COLO668 (cell line): ENCODE data around the gene WNT3A.
A peak's percentile ranks its signal among the peaks of the same experiment; 100 is the strongest.

Experiments
- DNase-seq: peaks from one replicate; lab custom pipeline; 2025; ENCODE audit not compliant: unreplicated experiment; lab: John Stamatoyannopoulos, UW

WNT3A gene

GRCh38 chr1:228066416-228066815 is 59.6 kb downstream of the WNT3A start:
- DNase-seq = no peak

GRCh38 chr1:228066891-228067654 is 60.3 kb downstream of the WNT3A start:
- no peak for DNase-seq

- DNase-seq = no peak
These were observed 61.6 kb downstream of the WNT3A start for GRCh38 chr1:228068359-228068758.

GRCh38 chr1:228070173-228070572 is 63.4 kb downstream of the WNT3A start:
- DNase-seq = no peak

- DNase-seq = no peak
These were observed 64.1 kb downstream of the WNT3A start for GRCh38 chr1:228070851-228071250.

GRCh38 chr1:228071839-228072657 is 65.2 kb downstream of the WNT3A start:
- DNase-seq = no peak

GRCh38 chr1:228072658-228073043 is 65.9 kb downstream of the WNT3A start:
- no peak for DNase-seq

- no peak for DNase-seq
These were observed 66.5 kb downstream of the WNT3A start for GRCh38 chr1:228073061-228073856.

GRCh38 chr1:228073857-228074545 is 67.2 kb downstream of the WNT3A start:
- peak; percentile 29 for DNase-seq

GRCh38 chr1:228074954-228075730 is 68.3 kb downstream of the WNT3A start:
- no peak for DNase-seq

- no peak for DNase-seq
These were observed 69.0 kb downstream of the WNT3A start for GRCh38 chr1:228075801-228076271.

GRCh38 chr1:228076796-228077430 is 70.1 kb downstream of the WNT3A start:
- no peak for DNase-seq

GRCh38 chr1:228077565-228078330 is 71.0 kb downstream of the WNT3A start:
- DNase-seq = no peak

GRCh38 chr1:228079013-228079412 is 72.2 kb downstream of the WNT3A start:
- DNase-seq = no peak

- DNase-seq = no peak
These were observed 72.9 kb downstream of the WNT3A start for GRCh38 chr1:228079601-228080263.

GRCh38 chr1:228081144-228081543 is 74.3 kb downstream of the WNT3A start:
- no peak for DNase-seq

- DNase-seq = peak; percentile 45
These were observed 74.9 kb downstream of the WNT3A start for GRCh38 chr1:228081578-228082213.
